ENCODE results near the gene CIAPIN1.

CIAPIN1 gene

GRCh38 chr16:57390636-57391295 lies 56.4 kb downstream of the CIAPIN1 start:
- Histone ChIP-seq H3K27ac (ENCODE audit: low read depth, low read length) (no peak overlapping the region), H3K9me3 (ENCODE audit: insufficient read depth, low read length) (no peaks in the 10 kb centered on the region), H3K9ac (ENCODE audit: low read length) (no peak overlapping the region), H4K20me1 (ENCODE audit: low read depth, low read length) (no peaks in the 10 kb centered on the region), H3K36me3 (ENCODE audit: low read length) (no peaks in the 10 kb centered on the region), H3K79me2 (ENCODE audit: insufficient read depth, low read length) (no peaks in the 10 kb centered on the region), H3K27me3 (ENCODE audit: low read length) (no peaks in the 10 kb centered on the region), H3K9me2 (replicated peaks; ENCODE audit: insufficient read depth, low read length) (no peaks in the 10 kb centered on the region), H3K4me2 (ENCODE audit: low read depth, low read length, poor library complexity, severe bottlenecking) (no peak overlapping the region), H3F3A (ENCODE audit: insufficient read depth) (no peaks in the 10 kb centered on the region), H2AFZ (ENCODE audit: low read depth, low read length, severe bottlenecking) (no peak overlapping the region), H3K4me3 (ENCODE audit: insufficient read depth, low read length, poor library complexity, severe bottlenecking) (no peak overlapping the region)
- TF ChIP-seq CTCF (IDR thresholded peaks at IDR 0.05; ENCODE audit: insufficient read depth, low read length, poor library complexity, severe bottlenecking) (no peak), EZH2phosphoT487 (conservative IDR thresholded peaks at IDR 0.05; ENCODE audit: low read length) (no peak)

- no peak overlapping the region for H3K27ac ChIP-seq (ENCODE audit: low read depth, low read length)
- H3K9me3 ChIP-seq (ENCODE audit: insufficient read depth, low read length) = no peaks in the 10 kb centered on the region
- no peak overlapping the region for H3K9ac ChIP-seq (ENCODE audit: low read length)
- no peaks in the 10 kb centered on the region for H3K79me2 ChIP-seq (ENCODE audit: insufficient read depth, low read length)
- H3K27me3 ChIP-seq (ENCODE audit: low read length) = no peaks in the 10 kb centered on the region
- no peak overlapping the region for H3K4me2 ChIP-seq (ENCODE audit: low read depth, low read length, poor library complexity, severe bottlenecking)
- H3F3A ChIP-seq (ENCODE audit: insufficient read depth) = no peaks in the 10 kb centered on the region
- no peaks in the 10 kb centered on the region for H4K20me1 ChIP-seq (ENCODE audit: low read depth, low read length)
- H3K4me3 ChIP-seq (ENCODE audit: insufficient read depth, low read length, poor library complexity, severe bottlenecking) = no peak overlapping the region
- no peaks in the 10 kb centered on the region for H3K9me2 ChIP-seq (replicated peaks; ENCODE audit: insufficient read depth, low read length)
- no peaks in the 10 kb centered on the region for H3K36me3 ChIP-seq (ENCODE audit: low read length)
- no peak for TF ChIP-seq EZH2phosphoT487 (conservative IDR thresholded peaks at IDR 0.05; ENCODE audit: low read length)
- no peak for TF ChIP-seq CTCF (IDR thresholded peaks at IDR 0.05; ENCODE audit: insufficient read depth, low read length, poor library complexity, severe bottlenecking)
- H2AFZ ChIP-seq (ENCODE audit: low read depth, low read length, severe bottlenecking) = no peak overlapping the region
Observed at GRCh38 chr16:57389087-57389468, 58.1 kb downstream of the CIAPIN1 start.

- no peak overlapping the region for H2AFZ ChIP-seq (ENCODE audit: low read depth, low read length, severe bottlenecking)
- H3K27me3 ChIP-seq (ENCODE audit: low read length) = no peaks in the 10 kb centered on the region
- no peak for TF ChIP-seq EZH2phosphoT487 (conservative IDR thresholded peaks at IDR 0.05; ENCODE audit: low read length)
- TF ChIP-seq CTCF (IDR thresholded peaks at IDR 0.05; ENCODE audit: insufficient read depth, low read length, poor library complexity, severe bottlenecking) = no peak
- no peak overlapping the region for H3K27ac ChIP-seq (ENCODE audit: low read depth, low read length)
- H3K36me3 ChIP-seq (ENCODE audit: low read length) = no peaks in the 10 kb centered on the region
- no peaks in the 10 kb centered on the region for H3K9me2 ChIP-seq (replicated peaks; ENCODE audit: insufficient read depth, low read length)
- no peak overlapping the region for H3K4me3 ChIP-seq (ENCODE audit: insufficient read depth, low read length, poor library complexity, severe bottlenecking)
- H4K20me1 ChIP-seq (ENCODE audit: low read depth, low read length) = no peaks in the 10 kb centered on the region
- no peaks in the 10 kb centered on the region for H3F3A ChIP-seq (ENCODE audit: insufficient read depth)
- H3K4me2 ChIP-seq (ENCODE audit: low read depth, low read length, poor library complexity, severe bottlenecking) = no peak overlapping the region
- no peaks in the 10 kb centered on the region for H3K79me2 ChIP-seq (ENCODE audit: insufficient read depth, low read length)
- no peak overlapping the region for H3K9ac ChIP-seq (ENCODE audit: low read length)
- no peaks in the 10 kb centered on the region for H3K9me3 ChIP-seq (ENCODE audit: insufficient read depth, low read length)
Observed at GRCh38 chr16:57388359-57389086, 58.7 kb downstream of the CIAPIN1 start.
